ENCODE data around the gene CAPN13.

DNA sequence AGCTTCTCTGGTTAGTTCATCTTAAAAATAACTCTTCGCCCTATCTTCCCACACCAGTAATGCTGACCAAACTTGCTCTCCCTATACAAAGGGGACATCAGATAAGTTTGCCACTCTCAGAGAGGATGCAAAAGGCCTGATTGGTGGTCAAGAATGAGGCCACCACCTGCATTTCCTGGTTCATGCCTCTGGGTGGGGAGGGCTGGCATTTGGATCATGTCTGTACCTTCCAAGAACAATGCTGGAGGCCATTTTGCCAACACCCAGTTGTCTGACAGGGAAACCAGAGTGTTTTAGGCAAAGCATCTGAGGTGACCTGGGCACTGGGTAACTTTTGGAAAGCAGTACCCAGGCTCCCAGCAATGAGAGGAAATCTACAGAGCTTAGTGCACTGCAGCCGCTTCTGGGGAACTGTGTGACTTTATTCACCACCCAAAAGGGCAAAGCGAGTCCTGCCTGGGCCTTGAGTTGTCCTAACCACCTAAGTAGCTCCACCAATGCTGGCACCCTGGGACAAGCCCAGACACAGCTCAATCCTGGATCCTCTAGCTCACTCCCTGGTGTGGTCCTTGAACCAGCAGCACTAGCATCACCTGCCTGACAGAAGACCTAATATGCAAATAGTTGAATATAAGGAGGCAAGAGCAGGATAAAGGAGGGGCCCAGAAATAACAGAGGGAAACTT lies 35.1 kb downstream of the CAPN13 start:
- no peak for TF ChIP-seq MEF2A (IDR thresholded peaks at IDR 0.05; ENCODE audit: borderline replicate concordance, low read depth)
- TF ChIP-seq, protein P1, sequence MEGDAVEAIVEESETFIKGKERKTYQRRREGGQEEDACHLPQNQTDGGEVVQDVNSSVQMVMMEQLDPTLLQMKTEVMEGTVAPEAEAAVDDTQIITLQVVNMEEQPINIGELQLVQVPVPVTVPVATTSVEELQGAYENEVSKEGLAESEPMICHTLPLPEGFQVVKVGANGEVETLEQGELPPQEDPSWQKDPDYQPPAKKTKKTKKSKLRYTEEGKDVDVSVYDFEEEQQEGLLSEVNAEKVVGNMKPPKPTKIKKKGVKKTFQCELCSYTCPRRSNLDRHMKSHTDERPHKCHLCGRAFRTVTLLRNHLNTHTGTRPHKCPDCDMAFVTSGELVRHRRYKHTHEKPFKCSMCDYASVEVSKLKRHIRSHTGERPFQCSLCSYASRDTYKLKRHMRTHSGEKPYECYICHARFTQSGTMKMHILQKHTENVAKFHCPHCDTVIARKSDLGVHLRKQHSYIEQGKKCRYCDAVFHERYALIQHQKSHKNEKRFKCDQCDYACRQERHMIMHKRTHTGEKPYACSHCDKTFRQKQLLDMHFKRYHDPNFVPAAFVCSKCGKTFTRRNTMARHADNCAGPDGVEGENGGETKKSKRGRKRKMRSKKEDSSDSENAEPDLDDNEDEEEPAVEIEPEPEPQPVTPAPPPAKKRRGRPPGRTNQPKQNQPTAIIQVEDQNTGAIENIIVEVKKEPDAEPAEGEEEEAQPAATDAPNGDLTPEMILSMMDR (IDR thresholded peaks at IDR 0.05): no peak
- no peak for TF ChIP-seq RFX5 (IDR thresholded peaks at IDR 0.05; ENCODE audit: low read length)
- no peak for TF ChIP-seq POLR2AphosphoS5 (IDR thresholded peaks at IDR 0.05; ENCODE audit: low read depth, low read length)
- TF ChIP-seq, protein P2, sequence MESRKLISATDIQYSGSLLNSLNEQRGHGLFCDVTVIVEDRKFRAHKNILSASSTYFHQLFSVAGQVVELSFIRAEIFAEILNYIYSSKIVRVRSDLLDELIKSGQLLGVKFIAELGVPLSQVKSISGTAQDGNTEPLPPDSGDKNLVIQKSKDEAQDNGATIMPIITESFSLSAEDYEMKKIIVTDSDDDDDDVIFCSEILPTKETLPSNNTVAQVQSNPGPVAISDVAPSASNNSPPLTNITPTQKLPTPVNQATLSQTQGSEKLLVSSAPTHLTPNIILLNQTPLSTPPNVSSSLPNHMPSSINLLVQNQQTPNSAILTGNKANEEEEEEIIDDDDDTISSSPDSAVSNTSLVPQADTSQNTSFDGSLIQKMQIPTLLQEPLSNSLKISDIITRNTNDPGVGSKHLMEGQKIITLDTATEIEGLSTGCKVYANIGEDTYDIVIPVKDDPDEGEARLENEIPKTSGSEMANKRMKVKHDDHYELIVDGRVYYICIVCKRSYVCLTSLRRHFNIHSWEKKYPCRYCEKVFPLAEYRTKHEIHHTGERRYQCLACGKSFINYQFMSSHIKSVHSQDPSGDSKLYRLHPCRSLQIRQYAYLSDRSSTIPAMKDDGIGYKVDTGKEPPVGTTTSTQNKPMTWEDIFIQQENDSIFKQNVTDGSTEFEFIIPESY (IDR thresholded peaks at IDR 0.05; ENCODE audit: borderline replicate concordance, low read depth): no peak
- no peak for TF ChIP-seq SIN3A (IDR thresholded peaks at IDR 0.05; ENCODE audit: borderline replicate concordance, low read depth, low read length)
- TF ChIP-seq NRF1 (IDR thresholded peaks at IDR 0.05; ENCODE audit: low read depth, low read length): no peak
- TF ChIP-seq FOXM1 (IDR thresholded peaks at IDR 0.05; ENCODE audit: low read depth): no peak
- TF ChIP-seq EP300 (IDR thresholded peaks at IDR 0.05; ENCODE audit: borderline replicate concordance in 1 of 2, low read depth in 1 of 2, low read length in 1 of 2): no peak
- no peak for TF ChIP-seq GABPA (IDR thresholded peaks at IDR 0.05; ENCODE audit: low read depth)

All from SK-N-SH (cell line).